ENCODE measurements around the gene MFSD6L. TPM values are rescaled to one million over a fixed set of nuclear protein-coding genes. Genes with fewer than 3 reads are reported as not detected.

The MFSD6L gene
- total RNA-seq, 2 experiments from 2014 or later: 1.4 to 1.5 TPM

DNA sequence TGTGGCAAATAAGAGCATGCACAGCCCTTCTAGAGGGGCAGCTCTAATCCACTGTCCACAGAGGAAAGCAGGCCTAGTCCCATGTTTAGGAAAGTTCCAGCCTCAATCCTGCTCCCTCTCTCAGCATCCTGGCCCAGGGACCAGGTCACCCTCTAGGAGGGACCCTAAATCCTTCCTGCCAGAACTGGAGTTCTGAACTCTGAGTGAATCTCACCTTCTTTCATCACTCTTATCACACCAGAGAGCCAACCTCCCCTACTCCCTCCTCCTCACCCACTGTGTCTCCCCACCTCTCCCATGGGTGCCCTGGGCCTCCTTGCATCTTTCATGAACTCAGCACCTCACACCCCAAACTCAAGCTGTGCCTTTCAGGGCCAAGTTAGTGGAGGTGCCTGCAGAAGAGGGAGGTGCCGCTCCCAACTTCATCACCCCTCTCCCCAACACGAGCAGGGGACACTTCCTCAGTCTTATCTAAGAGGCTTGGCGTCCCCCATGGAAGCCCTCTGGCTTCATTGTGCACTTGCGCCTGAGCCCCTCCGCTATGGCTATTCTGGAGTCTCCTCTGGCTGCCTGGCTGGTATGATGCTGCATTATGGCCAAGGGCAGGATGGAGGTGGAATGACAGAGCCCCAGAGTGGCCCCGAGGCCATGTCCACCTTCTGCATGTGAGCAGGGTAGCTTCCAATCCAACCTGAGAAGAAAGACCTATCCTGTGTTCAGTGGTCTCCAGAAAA is 36.6 kb upstream of the MFSD6L start:
- H3K27me3 Mint-ChIP-seq (ENCODE audit: low read depth): no peaks in the 10 kb centered on the region
- H3K36me3 Mint-ChIP-seq (ENCODE audit: low read depth): peaks cover 39% of the 10 kb centered on the region
- no peaks in the 10 kb centered on the region for H3K4me1 Mint-ChIP-seq (ENCODE audit: low read depth)
- DNase-seq (peak; percentile 15), ATAC-seq (no peak)
- H3K4me3 Mint-ChIP-seq: no peak overlapping the region
- POLR2A ChIA-PET: no interaction called here
- CTCF ChIA-PET: interaction anchor here (1.1 kb wide), 1 partner anchor 50 kb away, joined by 4 read pairs; no protein-coding TSS in a partner anchor
- no peak overlapping the region for H3K27ac Mint-ChIP-seq
- no peaks in the 10 kb centered on the region for H3K9me3 Mint-ChIP-seq (ENCODE audit: insufficient read depth)

DNA sequence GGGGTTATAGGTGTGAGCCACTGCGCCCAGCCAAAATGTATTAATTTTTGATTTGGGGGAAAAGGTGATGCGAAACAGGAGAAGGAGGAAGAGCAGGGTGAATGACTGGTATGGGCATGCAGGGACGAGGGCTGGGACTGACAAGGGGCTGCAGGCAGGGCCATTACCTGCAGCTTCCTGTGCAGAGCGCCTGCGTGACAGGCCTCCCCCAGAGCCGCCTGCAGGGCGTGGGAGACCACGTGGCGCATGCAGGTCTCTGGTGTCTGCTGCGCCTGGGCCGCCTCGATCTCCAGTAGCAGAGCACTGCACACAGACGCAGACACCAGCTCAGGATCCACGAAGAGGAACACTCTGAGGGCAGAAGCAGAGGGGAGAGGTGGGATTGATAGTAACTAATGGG is 35.9 kb upstream of the MFSD6L start:
- Mint-ChIP-seq H3K4me3 (no peak overlapping the region), H3K4me1 (ENCODE audit: low read depth) (no peaks in the 10 kb centered on the region), H3K27me3 (ENCODE audit: low read depth) (no peaks in the 10 kb centered on the region), H3K27ac (no peak overlapping the region), H3K9me3 (ENCODE audit: insufficient read depth) (no peaks in the 10 kb centered on the region), H3K36me3 (ENCODE audit: low read depth) (peaks cover 39% of the 10 kb centered on the region)
- CTCF ChIA-PET: interaction anchor here (1.2 kb wide), 1 partner anchor 11 kb away, joined by 5 read pairs; no protein-coding TSS in a partner anchor
- POLR2A ChIA-PET: no interaction called here
- no peak for ATAC-seq
- DNase-seq: no peak

DNA sequence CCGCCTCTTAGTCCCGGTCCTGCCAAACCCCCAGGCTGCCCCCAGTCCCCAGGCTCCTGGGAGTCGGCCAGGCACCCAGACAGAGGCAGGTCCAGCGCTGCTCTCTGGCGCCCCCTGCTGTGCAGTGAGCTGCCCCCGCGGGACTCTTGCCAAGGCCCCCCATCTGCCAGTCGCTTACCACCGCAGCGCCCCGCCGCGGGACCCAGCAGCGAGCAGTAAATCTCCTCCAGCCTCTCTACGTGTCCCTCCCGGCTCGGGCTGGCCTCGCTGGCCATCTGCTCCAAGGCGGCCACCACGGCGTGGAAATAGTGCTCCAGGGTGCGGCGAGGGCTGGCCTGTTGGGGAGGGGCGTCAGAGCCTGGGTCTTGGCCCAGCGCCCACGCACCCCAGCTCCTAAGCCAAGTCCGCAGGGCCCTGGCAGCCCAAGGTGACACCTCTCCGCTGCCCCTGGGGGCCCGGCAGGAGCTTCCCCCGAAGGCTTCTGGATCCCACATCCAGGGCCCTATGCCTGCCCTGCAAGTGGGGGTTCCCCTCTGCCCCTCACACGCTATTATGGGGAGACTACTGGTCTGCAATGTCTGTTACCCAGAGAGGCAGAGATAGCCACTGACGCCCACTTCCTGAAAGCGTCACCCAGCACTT is 33.7 kb upstream of the MFSD6L start:
- H3K4me1 Mint-ChIP-seq (ENCODE audit: low read depth): no peaks in the 10 kb centered on the region

DNA sequence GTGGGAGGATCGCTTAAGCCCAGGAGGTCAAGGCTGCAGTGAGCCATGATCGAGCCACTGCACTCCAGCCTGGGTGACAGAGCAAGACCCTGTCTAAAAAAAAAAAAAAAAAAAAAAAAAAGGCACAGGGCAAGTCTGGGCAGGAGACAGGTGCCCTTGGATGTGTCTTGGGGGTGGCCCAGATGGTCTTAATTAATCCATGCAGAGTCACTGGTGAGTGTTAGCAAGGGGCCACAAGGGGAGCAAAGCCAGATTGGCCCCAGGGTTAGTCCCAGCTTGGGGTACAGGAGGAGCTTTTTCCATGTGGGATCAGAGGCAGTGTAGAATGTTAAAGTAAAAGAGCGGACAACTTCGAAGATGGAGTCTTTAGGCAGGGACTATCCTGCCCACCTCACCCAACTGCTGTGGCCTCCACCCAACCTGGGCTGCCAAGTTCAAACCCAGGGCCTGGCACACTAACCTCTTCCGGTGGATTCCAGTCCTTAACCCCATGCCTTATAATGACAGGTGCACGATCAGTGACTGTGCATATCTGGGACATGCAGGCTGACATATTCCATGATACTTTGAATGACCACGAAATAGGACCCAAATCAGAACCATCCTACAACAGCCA is 32.2 kb upstream of the MFSD6L start:
- Mint-ChIP-seq H3K27me3 (ENCODE audit: low read depth) (no peaks in the 10 kb centered on the region), H3K27ac (no peak overlapping the region), H3K4me3 (no peak overlapping the region), H3K4me1 (ENCODE audit: low read depth) (peaks cover 5% of the 10 kb centered on the region), H3K36me3 (ENCODE audit: low read depth) (peaks cover 27% of the 10 kb centered on the region), H3K9me3 (ENCODE audit: insufficient read depth) (no peaks in the 10 kb centered on the region)
- ChIA-PET POLR2A (no interaction called here), CTCF (interaction anchor here (1.3 kb wide), 1 partner anchor 27 kb away, joined by 3 read pairs; no protein-coding TSS in a partner anchor)
- DNase-seq (no peak), ATAC-seq (no peak)

More for the DNA sequence above, 33.7 kb upstream of the MFSD6L start:
- no peak overlapping the region for H3K27ac Mint-ChIP-seq
- CTCF ChIA-PET: interaction anchor here (0.8 to 1.6 kb wide), 10 partner anchors 8 to 57 kb away, joined by 3 to 7 read pairs (median 3); no protein-coding TSS in a partner anchor
- DNase-seq (peak; percentile 46), ATAC-seq (no peak)
- no peaks in the 10 kb centered on the region for H3K27me3 Mint-ChIP-seq (ENCODE audit: low read depth)
- H3K9me3 Mint-ChIP-seq (ENCODE audit: insufficient read depth): no peaks in the 10 kb centered on the region
- POLR2A ChIA-PET: no interaction called here
- no peak overlapping the region for H3K4me3 Mint-ChIP-seq
- H3K36me3 Mint-ChIP-seq (ENCODE audit: low read depth): peaks cover 33% of the 10 kb centered on the region

GRCh38 chr17:8830141-8830540 is 31.0 kb upstream of the MFSD6L start:
- H3K36me3 Mint-ChIP-seq (ENCODE audit: low read depth): peaks cover 24% of the 10 kb centered on the region
- ATAC-seq (no peak), DNase-seq (no peak)
- ChIA-PET POLR2A (no interaction called here), CTCF (interaction anchor here (0.9 to 1.3 kb wide), 2 partner anchors 26 to 65 kb away, joined by 3 read pairs; no protein-coding TSS in a partner anchor)
- H3K9me3 Mint-ChIP-seq (ENCODE audit: insufficient read depth): peaks cover 1% of the 10 kb centered on the region
- no peak overlapping the region for H3K4me3 Mint-ChIP-seq
- no peaks in the 10 kb centered on the region for H3K27me3 Mint-ChIP-seq (ENCODE audit: low read depth)
- no peak overlapping the region for H3K27ac Mint-ChIP-seq
- peaks cover 5% of the 10 kb centered on the region for H3K4me1 Mint-ChIP-seq (ENCODE audit: low read depth)

DNA sequence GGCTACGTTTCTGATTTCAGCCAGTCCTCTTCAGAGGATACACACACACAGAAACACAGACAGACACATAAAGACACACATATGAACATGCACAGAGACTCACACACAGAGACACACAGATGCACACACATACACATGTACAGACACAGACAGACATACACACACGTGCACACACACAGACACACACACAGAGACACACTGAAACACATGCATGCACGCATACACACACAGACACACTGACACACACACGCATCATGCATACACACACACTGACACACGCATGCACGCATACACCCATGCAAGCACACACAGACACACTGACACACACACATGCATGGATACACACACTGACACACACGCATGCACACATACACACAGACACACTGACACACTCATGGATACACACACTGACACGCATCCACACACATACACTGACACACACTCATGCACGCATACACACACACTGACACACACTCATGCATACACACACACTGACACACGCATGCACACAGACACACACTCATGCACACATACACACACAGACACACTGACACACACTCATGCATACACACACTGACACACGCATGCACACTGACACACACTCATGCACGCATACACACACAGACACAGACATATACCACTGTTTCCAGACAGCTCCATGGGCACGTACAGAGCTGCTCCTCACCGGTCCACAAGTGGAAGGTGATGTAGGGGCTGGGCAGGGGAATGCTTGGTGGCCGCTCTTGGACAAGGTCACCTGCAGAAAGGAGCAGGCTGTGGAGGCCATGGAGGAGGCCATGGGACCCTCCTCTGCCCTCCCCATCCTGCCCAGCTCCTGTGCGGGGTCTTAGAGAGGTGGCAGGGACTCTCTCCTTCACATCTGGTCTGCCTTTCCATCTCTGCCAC is 30.1 kb upstream of the MFSD6L start:
- no peak for DNase-seq
- H3K36me3 Mint-ChIP-seq (ENCODE audit: low read depth): peaks cover 28% of the 10 kb centered on the region
- POLR2A ChIA-PET: no interaction called here
- no peak overlapping the region for H3K27ac Mint-ChIP-seq
- peaks cover 10% of the 10 kb centered on the region for H3K9me3 Mint-ChIP-seq (ENCODE audit: insufficient read depth)
- H3K4me1 Mint-ChIP-seq (ENCODE audit: low read depth): peaks cover 5% of the 10 kb centered on the region
- H3K4me3 Mint-ChIP-seq: no peak overlapping the region
- CTCF ChIA-PET: no interaction called here
- no peaks in the 10 kb centered on the region for H3K27me3 Mint-ChIP-seq (ENCODE audit: low read depth)
- ATAC-seq: no peak

GRCh38 chr17:8828517-8828875 is 29.3 kb upstream of the MFSD6L start:
- ChIA-PET CTCF (no interaction called here), POLR2A (no interaction called here)
- ATAC-seq: no peak
- Mint-ChIP-seq H3K27me3 (ENCODE audit: low read depth) (no peaks in the 10 kb centered on the region), H3K27ac (no peak overlapping the region), H3K9me3 (ENCODE audit: insufficient read depth) (peaks cover 10% of the 10 kb centered on the region), H3K4me1 (ENCODE audit: low read depth) (peaks cover 5% of the 10 kb centered on the region), H3K36me3 (ENCODE audit: low read depth) (peaks cover 31% of the 10 kb centered on the region), H3K4me3 (no peak overlapping the region)
- no peak for DNase-seq

GRCh38 chr17:8826808-8827435 is 27.8 kb upstream of the MFSD6L start:
- ChIA-PET POLR2A (interaction anchor here (0.9 kb wide), 1 partner anchor 31 kb away, joined by 3 read pairs; no protein-coding TSS in a partner anchor), CTCF (no interaction called here)
- DNase-seq: no peak
- no peak overlapping the region for H3K4me3 Mint-ChIP-seq
- H3K36me3 Mint-ChIP-seq (ENCODE audit: low read depth): peaks cover 45% of the 10 kb centered on the region
- no peaks in the 10 kb centered on the region for H3K27me3 Mint-ChIP-seq (ENCODE audit: low read depth)
- ATAC-seq: no peak
- H3K9me3 Mint-ChIP-seq (ENCODE audit: insufficient read depth): peaks cover 10% of the 10 kb centered on the region
- H3K27ac Mint-ChIP-seq: peak overlapping the region; percentile 11
- peaks cover 5% of the 10 kb centered on the region for H3K4me1 Mint-ChIP-seq (ENCODE audit: low read depth)

- CTCF ChIA-PET: interaction anchor here (1.7 kb wide), 1 partner anchor 40 kb away, joined by 9 read pairs; no protein-coding TSS in a partner anchor
Observed at GRCh38 chr17:8825802-8826201, 26.6 kb upstream of the MFSD6L start.

DNA sequence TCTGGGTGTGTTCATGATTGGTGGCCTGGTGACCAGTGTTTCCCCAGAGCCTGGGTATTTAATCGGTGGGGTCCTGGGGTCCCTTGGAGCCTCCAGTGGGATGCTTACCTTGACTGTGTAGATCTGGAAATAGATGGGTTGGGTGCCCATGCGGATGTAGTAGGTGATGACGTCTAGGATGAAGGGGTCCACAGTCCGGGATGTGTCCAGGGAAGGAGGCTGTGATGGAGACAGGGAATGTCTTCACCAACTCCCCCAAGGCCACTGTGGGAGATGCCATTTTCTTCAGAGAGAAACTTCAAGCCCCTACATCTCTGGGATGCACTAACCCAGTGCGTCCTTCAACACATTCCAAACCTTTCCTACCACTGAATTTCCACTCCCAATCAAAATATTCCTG is 24.1 kb upstream of the MFSD6L start:
- CTCF ChIA-PET: no interaction called here

More at GRCh38 chr17:8825802-8826201, 26.6 kb upstream of the MFSD6L start:
- Mint-ChIP-seq H3K4me1 (ENCODE audit: low read depth) (peaks cover 5% of the 10 kb centered on the region), H3K36me3 (ENCODE audit: low read depth) (peaks cover 44% of the 10 kb centered on the region), H3K27ac (no peak overlapping the region), H3K4me3 (no peak overlapping the region), H3K27me3 (ENCODE audit: low read depth) (no peaks in the 10 kb centered on the region), H3K9me3 (ENCODE audit: insufficient read depth) (peaks cover 10% of the 10 kb centered on the region)
- DNase-seq: no peak
- no peak for ATAC-seq
- POLR2A ChIA-PET: interaction anchor here (0.9 kb wide), 1 partner anchor 32 kb away, joined by 3 read pairs; no protein-coding TSS in a partner anchor

More for the DNA sequence above, 24.1 kb upstream of the MFSD6L start:
- Mint-ChIP-seq H3K4me3 (no peak overlapping the region), H3K36me3 (ENCODE audit: low read depth) (peaks cover 45% of the 10 kb centered on the region), H3K27me3 (ENCODE audit: low read depth) (no peaks in the 10 kb centered on the region), H3K4me1 (ENCODE audit: low read depth) (peaks cover 5% of the 10 kb centered on the region), H3K27ac (no peak overlapping the region), H3K9me3 (ENCODE audit: insufficient read depth) (peaks cover 10% of the 10 kb centered on the region)
- POLR2A ChIA-PET: no interaction called here
- ATAC-seq (no peak), DNase-seq (no peak)
